Keratinocyte (primary cell): ENCODE results near the gene CPA5.

Experiments used
- EZH2 ChIP-seq: IDR thresholded peaks from one replicate; pipeline ENCODE4 v1.6.1; 2012; ENCODE audit warnings: inconsistent platforms, mild to moderate bottlenecking, low read length, moderate library complexity
- TF ChIP-seq, protein P1 (sequence below), 3 experiments: IDR thresholded peaks in 1 of 3; conservative IDR thresholded peaks in 1 of 3; optimal IDR thresholded peaks in 1 of 3; 2 replicates in 2 of 3; 3 replicates in 1 of 3; pipeline versions ENCODE3 to v1.5.1; 2011; ENCODE audit warnings: low read length in 3 of 3, mild to moderate bottlenecking in 3 of 3, moderate library complexity in 2 of 3, control low read depth in 1 of 3, inconsistent platforms in 1 of 3; ENCODE audit not compliant: insufficient read depth in 2 of 3; ENCODE audit errors: extremely low read depth in 1 of 3

DNA sequence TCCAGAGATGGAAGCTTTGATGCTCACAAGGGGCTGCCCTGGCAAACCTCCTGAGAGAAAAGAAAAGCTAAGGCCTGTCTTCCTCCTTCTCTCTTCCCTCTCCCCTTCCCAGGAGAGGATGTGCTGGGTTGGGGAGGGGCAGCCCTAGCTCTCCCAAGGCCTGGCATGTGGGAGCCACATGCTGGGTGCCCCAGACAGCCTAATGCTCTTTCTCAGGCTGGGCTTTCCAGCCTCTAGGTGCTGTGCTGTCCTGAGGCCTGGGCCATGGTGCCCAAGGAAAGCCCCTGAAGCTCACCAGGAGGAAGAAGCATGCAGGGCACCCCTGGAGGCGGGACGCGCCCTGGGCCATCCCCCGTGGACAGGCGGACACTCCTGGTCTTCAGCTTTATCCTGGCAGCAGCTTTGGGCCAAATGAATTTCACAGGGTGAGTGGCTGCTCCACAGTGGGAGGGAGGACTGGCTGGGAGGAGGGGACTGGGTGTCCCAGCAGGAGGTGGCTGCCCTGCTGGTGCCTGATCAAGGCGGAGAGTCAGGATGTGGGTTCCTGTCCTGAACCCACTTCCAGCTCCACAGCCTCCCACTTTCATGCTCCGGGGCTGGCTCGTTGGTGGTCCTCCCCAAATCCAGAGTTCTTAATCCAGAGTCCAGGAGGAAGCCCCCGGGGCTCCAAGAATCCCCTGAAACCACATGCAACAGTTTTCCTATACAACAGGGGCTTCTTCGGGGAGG lies 1.7 kb downstream of the CPA5 start:
- TF ChIP-seq, protein P1, sequence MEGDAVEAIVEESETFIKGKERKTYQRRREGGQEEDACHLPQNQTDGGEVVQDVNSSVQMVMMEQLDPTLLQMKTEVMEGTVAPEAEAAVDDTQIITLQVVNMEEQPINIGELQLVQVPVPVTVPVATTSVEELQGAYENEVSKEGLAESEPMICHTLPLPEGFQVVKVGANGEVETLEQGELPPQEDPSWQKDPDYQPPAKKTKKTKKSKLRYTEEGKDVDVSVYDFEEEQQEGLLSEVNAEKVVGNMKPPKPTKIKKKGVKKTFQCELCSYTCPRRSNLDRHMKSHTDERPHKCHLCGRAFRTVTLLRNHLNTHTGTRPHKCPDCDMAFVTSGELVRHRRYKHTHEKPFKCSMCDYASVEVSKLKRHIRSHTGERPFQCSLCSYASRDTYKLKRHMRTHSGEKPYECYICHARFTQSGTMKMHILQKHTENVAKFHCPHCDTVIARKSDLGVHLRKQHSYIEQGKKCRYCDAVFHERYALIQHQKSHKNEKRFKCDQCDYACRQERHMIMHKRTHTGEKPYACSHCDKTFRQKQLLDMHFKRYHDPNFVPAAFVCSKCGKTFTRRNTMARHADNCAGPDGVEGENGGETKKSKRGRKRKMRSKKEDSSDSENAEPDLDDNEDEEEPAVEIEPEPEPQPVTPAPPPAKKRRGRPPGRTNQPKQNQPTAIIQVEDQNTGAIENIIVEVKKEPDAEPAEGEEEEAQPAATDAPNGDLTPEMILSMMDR (optimal IDR thresholded peaks at IDR 0.05 in 1 of 3, IDR thresholded peaks at IDR 0.05 in 1 of 3, conservative IDR thresholded peaks at IDR 0.05 in 1 of 3; ENCODE audit: extremely low read depth in 1 of 3, insufficient read depth in 2 of 3, low read length in 3 of 3) = no peak
- no peak for TF ChIP-seq EZH2
